Glomerular visceral epithelial cell (primary cell): ENCODE results near the gene FLVCR2.
"Not testable (repeated sequence)": the region's sequence is repeated elsewhere in the genome, so short reads cannot be mapped to it uniquely, and the experiment has no call there.

Experiments
- DNase-seq: peaks from one replicate; pipeline ENCODE4 v3.0.0-alpha.2; 2016; ENCODE audit errors: extremely low spot score

Gene FLVCR2

GRCh38 chr14:75595226-75595625 is 16.8 kb downstream of the FLVCR2 start:
- DNase-seq = no peak

GRCh38 chr14:75597149-75597548 is 18.7 kb downstream of the FLVCR2 start:
- no peak for DNase-seq

GRCh38 chr14:75600100-75600499 is 21.7 kb downstream of the FLVCR2 start:
- not testable (repeated sequence) for DNase-seq

- not testable (repeated sequence) for DNase-seq
Measured at GRCh38 chr14:75601061-75601460, 22.6 kb downstream of the FLVCR2 start.

- no peak for DNase-seq
Measured at GRCh38 chr14:75602503-75602902, 24.1 kb downstream of the FLVCR2 start.

- DNase-seq = no peak
Measured at GRCh38 chr14:75604979-75605851, 26.8 kb downstream of the FLVCR2 start.

GRCh38 chr14:75605916-75606315 is 27.5 kb downstream of the FLVCR2 start:
- DNase-seq = no peak

- DNase-seq = no peak
Measured at GRCh38 chr14:75607044-75607443, 28.6 kb downstream of the FLVCR2 start.

GRCh38 chr14:75607842-75608640 is 29.6 kb downstream of the FLVCR2 start:
- DNase-seq = no peak

- DNase-seq = no peak
Measured at GRCh38 chr14:75609116-75609515, 30.7 kb downstream of the FLVCR2 start.

- DNase-seq = no peak
Measured at GRCh38 chr14:75609606-75610475, 31.4 kb downstream of the FLVCR2 start.

- no peak for DNase-seq
Measured at GRCh38 chr14:75610834-75611233, 32.4 kb downstream of the FLVCR2 start.

GRCh38 chr14:75612157-75612556 is 33.7 kb downstream of the FLVCR2 start:
- no peak for DNase-seq

- DNase-seq = no peak
Measured at GRCh38 chr14:75614179-75614578, 35.8 kb downstream of the FLVCR2 start.

GRCh38 chr14:75615200-75615599 is 36.8 kb downstream of the FLVCR2 start:
- no peak for DNase-seq

GRCh38 chr14:75619548-75619947 is 41.1 kb downstream of the FLVCR2 start:
- no peak for DNase-seq

- DNase-seq = no peak
Measured at GRCh38 chr14:75625034-75625433, 46.6 kb downstream of the FLVCR2 start.

GRCh38 chr14:75626396-75626795 is 48.0 kb downstream of the FLVCR2 start:
- DNase-seq = no peak

GRCh38 chr14:75626863-75627262 is 48.4 kb downstream of the FLVCR2 start:
- DNase-seq = no peak

GRCh38 chr14:75627406-75627805 is 49.0 kb downstream of the FLVCR2 start:
- DNase-seq = no peak

GRCh38 chr14:75628816-75629215 is 50.4 kb downstream of the FLVCR2 start:
- DNase-seq = no peak
